Endodermal cell (in vitro differentiated cells): Measurements from ENCODE around the gene ATRNL1. TPM values are rescaled to one million over a fixed set of nuclear protein-coding genes. Genes with fewer than 3 reads are reported as not detected.

Experiments
- DNase-seq: peaks from one replicate; pipeline ENCODE4 v3.0.0-alpha.2; 2017
- H3K27ac ChIP-seq: 2 replicates; pipeline ENCODE4 v1.5.1; 2013; ENCODE audit warnings: mild to moderate bottlenecking, low read depth, low read length, moderate library complexity
- H3K27me3 ChIP-seq: 2 replicates; pipeline ENCODE4 v1.6.1; 2013; ENCODE audit warnings: mild to moderate bottlenecking, low read length, moderate library complexity; ENCODE audit not compliant: insufficient read depth, control insufficient read depth, poor library complexity, severe bottlenecking
- H3K36me3 ChIP-seq: 2 replicates; pipeline ENCODE4 v1.7.0; 2013; ENCODE audit warnings: mild to moderate bottlenecking, low read length, moderate library complexity; ENCODE audit not compliant: control insufficient read depth, insufficient read depth
- H3K4me1 ChIP-seq: one replicate; pipeline ENCODE4 v1.7.0; 2013; ENCODE audit warnings: low read length; ENCODE audit not compliant: control insufficient read depth, insufficient read depth
- H3K4me3 ChIP-seq: 2 replicates; pipeline ENCODE4 v1.5.1; 2013; ENCODE audit warnings: mild to moderate bottlenecking, low read length, moderate library complexity
- H3K9ac ChIP-seq: 2 replicates; pipeline ENCODE4 v1.6.1; 2013; ENCODE audit warnings: mild to moderate bottlenecking, low read length, moderate library complexity; ENCODE audit not compliant: poor library complexity, severe bottlenecking; ENCODE audit errors: extremely low read depth
- H3K9me3 ChIP-seq: 2 replicates; pipeline ENCODE4 v1.6.1; 2013; ENCODE audit warnings: mild to moderate bottlenecking, low read length, moderate library complexity; ENCODE audit not compliant: control insufficient read depth
- H3K27ac Mint-ChIP-seq: 2 replicates; pipeline ENCODE4 v1.8.0; 2020; ENCODE audit warnings: mixed read lengths
- H3K27me3 Mint-ChIP-seq: 2 replicates; pipeline ENCODE4 v1.8.0; 2021; ENCODE audit warnings: mild to moderate bottlenecking, mixed read lengths; ENCODE audit not compliant: insufficient read depth
- H3K36me3 Mint-ChIP-seq: 2 replicates; pipeline ENCODE4 v1.8.0; 2020; ENCODE audit warnings: low read depth, mixed read lengths
- H3K4me1 Mint-ChIP-seq: 2 replicates; pipeline ENCODE4 v1.8.0; 2020; ENCODE audit warnings: mixed read lengths
- H3K4me3 Mint-ChIP-seq: 2 replicates; pipeline ENCODE4 v1.8.0; 2020; ENCODE audit warnings: mild to moderate bottlenecking, moderate library complexity, mixed read lengths
- H3K9me3 Mint-ChIP-seq: 2 replicates; pipeline ENCODE4 v1.8.0; 2020; ENCODE audit warnings: mild to moderate bottlenecking, mixed read lengths
- WGBS, 2 experiments: methylation state at CpG; one replicate each; pipeline versions ENCODE4 v1.1.5 to v1.1.7; 2013; ENCODE audit warnings: missing lambda C conversion rate in 2 of 2, mixed read lengths in 1 of 2; ENCODE audit not compliant: insufficient coverage in 1 of 2, insufficient read length in 1 of 2; 5-methylcytosine and 5-hydroxymethylcytosine counted together
- total RNA-seq, 2 donors: library from RNA; stranded (reverse); fragmentation: NEBNext Ultra II Directional in 1 of 2; extraction: Animal tissue kit (Norgen Biotek cat#: 25700) in 1 of 2; gene quantifications; 2 replicates in 1 of 2; 3 replicates in 1 of 2; pipeline ENCODE4 v1.2.1, GENCODE V29; 2021
- TF ChIP-seq, protein P1 (sequence below): fragments of 200-600 bp; sonication (generic); conservative IDR thresholded peaks from 2 replicates; pipeline ENCODE4 v1.5.0; 2021; ENCODE audit warnings: antibody characterized with exemption, mild to moderate bottlenecking

Gene ATRNL1
- total RNA-seq, 2 donors from 2014 or later, result 8.0 to 9.0 TPM

DNA sequence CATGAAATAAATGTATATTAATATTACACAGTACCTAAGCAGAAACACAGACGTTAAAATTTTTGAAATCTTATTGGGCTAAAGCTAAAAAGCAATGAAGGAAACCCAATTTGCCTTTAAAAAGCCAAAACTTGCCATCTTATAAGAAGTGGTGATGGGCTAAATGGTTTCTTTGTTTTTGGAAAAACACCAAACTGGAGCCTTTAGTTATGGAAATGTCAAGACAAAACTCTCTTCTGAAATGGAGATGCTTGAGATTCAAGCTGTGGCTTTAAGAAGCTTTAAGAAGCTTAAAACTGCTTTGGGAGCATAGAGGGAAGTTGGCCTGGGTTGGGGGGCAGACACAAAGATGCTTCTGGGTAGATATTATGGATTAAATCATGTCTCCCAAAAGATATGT is 902.9 kb downstream of the ATRNL1 start:
- Histone ChIP-seq H3K27ac (no peak overlapping the region), H3K9me3 (peaks cover 18% of the 10 kb centered on the region), H3K36me3 (no peaks in the 10 kb centered on the region), H3K27me3 (no peaks in the 10 kb centered on the region), H3K4me1 (peaks cover 3% of the 10 kb centered on the region), H3K9ac (no peak overlapping the region), H3K4me3 (no peak overlapping the region)
- no peak overlapping the region for H3K27ac Mint-ChIP-seq
- H3K9me3 Mint-ChIP-seq, result peaks cover 9% of the 10 kb centered on the region
- no peak for DNase-seq
- WGBS, 2 experiments, result 33% methylated on average over 1 of the region's 1 CpG; no CpG with 5 or more reads in 1 of the 2 experiments
- peaks cover 22% of the 10 kb centered on the region for H3K4me1 Mint-ChIP-seq
- H3K36me3 Mint-ChIP-seq, result no peaks in the 10 kb centered on the region
- peaks cover 81% of the 10 kb centered on the region for H3K27me3 Mint-ChIP-seq
- TF ChIP-seq, protein P1, sequence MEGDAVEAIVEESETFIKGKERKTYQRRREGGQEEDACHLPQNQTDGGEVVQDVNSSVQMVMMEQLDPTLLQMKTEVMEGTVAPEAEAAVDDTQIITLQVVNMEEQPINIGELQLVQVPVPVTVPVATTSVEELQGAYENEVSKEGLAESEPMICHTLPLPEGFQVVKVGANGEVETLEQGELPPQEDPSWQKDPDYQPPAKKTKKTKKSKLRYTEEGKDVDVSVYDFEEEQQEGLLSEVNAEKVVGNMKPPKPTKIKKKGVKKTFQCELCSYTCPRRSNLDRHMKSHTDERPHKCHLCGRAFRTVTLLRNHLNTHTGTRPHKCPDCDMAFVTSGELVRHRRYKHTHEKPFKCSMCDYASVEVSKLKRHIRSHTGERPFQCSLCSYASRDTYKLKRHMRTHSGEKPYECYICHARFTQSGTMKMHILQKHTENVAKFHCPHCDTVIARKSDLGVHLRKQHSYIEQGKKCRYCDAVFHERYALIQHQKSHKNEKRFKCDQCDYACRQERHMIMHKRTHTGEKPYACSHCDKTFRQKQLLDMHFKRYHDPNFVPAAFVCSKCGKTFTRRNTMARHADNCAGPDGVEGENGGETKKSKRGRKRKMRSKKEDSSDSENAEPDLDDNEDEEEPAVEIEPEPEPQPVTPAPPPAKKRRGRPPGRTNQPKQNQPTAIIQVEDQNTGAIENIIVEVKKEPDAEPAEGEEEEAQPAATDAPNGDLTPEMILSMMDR, result no peak
- no peak overlapping the region for H3K4me3 Mint-ChIP-seq

- Mint-ChIP-seq H3K4me3 (no peak overlapping the region), H3K9me3 (no peaks in the 10 kb centered on the region), H3K27ac (no peak overlapping the region), H3K27me3 (peaks cover 67% of the 10 kb centered on the region), H3K4me1 (peaks cover 26% of the 10 kb centered on the region), H3K36me3 (no peaks in the 10 kb centered on the region)
- DNase-seq, result no peak
- TF ChIP-seq, protein P1, result no peak
- Histone ChIP-seq H3K9me3 (peaks cover 9% of the 10 kb centered on the region), H3K4me3 (no peak overlapping the region), H3K4me1 (peaks cover 3% of the 10 kb centered on the region), H3K9ac (no peak overlapping the region), H3K36me3 (no peaks in the 10 kb centered on the region), H3K27ac (no peak overlapping the region), H3K27me3 (no peaks in the 10 kb centered on the region)
- WGBS, 2 experiments, result 100% methylated on average over 1 of the region's 2 CpGs
These were observed 905.1 kb downstream of the ATRNL1 start for GRCh38 chr10:115998301-115998700.

Other genes starting within 250 kb of the ATRNL1 start
- gene TRUB1, start 155.2 kb upstream of the ATRNL1 start, total RNA-seq, result 10 to 100 TPM; 18.5 to 18.8 TPM